HG03139 (cell line): ENCODE results near the gene STK32B.

Source experiments
- ATAC-seq: cut with Tn5 transposase; IDR thresholded peaks from one replicate; pipeline ENCODE4 v1.9.1; 2021; ENCODE audit not compliant: unreplicated experiment

The STK32B gene

DNA sequence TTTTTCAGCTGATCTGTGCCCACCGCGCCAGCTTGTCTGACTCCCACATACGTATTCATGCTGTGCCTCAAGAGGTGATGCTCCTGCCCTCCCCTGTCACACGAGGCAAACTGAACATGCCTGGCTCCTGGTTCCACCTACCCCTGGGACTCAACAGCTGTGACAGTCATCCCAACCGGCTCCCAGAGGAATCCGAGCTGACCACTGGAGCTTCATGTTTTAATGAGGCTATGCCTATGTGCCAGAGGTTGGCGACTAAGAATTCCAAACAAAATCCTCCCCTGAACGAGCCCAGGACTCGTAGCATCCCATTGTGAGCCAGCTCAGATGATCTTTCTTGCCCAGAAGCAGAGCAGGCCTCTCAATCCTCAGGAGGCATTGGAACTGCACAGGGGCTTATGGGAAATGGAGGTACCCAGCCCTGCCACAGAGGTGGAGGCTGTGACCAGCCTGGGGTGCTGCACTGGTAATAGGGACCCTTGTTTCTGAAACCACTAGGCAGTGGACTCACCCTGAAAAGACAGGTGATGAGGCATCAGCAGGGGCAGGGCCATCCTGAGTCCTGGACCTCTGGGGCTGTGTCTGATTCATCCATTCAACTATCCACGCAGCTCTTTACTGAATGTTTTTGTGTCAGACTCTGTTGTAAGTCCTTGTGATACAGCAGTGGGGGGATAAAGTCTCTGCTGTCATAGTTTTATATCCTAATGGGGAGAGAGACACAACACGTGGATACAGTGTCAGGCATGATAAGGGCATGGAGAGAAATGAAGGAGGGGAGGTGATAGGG lies 332.1 kb downstream of the STK32B start:
- no peak for ATAC-seq

DNA sequence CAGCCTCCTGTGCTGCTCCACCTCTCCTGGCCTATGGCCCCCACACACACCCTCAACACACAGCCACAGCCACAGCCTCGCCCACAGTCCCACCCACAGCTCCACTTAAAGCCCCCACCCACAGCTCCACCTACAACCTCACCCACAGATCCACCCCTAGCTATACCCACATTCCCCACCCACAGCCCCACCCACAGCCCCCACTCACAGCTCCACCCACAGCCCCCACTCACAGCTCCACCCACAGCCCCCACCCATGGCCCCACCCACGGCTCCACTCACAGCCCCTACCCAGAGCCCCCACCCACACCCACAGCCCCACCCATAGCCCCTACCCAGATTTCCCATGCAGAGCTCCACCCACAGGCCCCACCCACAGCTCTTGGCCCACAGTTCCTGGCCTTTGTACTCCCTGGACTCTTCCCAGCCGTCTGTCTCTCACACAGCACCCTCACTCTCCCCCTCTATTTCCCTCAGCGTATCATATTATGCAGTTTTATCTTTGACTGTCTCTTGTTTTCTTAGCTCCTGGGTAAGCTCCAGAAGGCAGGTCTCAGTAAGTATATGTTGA lies 334.5 kb downstream of the STK32B start:
- no peak for ATAC-seq

DNA sequence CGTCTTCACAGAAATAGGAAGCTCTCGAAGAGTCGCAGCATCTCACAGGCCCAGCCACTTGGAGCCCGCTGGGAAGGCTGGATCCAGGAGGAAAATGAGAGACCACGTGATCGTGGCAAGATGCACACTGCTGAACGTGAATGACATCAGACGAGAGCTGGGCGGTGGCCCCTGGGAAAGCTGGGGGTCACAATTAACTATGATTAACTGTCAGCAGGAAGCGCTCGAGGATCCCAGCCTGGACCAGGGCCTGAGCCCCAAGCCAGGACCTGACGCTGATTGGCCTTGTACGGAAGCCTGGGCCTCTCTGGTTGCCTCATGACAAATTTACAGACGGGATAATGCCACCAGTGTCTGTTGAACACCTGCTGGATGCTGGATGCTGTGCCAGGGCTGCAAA lies 335.6 kb downstream of the STK32B start:
- no peak for ATAC-seq

DNA sequence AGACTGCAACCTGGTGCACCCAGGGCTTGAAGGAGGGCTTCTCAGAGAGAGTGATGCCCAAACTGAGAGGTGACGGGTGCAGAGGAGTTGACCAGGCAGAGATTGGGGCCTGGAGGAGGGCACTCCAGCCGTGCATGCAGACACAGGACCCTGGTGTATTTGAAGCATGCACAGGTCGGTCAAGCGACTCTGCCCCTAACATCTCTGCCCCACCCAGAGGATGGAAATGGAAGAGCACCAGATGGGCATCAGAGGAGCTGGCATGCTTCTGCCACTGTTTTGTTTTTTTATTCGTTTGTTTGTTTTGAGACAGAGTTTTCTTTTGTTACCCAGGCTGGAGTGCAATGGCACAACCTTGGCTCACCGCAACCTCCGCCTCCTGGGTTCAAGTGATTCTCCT lies 336.2 kb downstream of the STK32B start:
- no peak for ATAC-seq

DNA sequence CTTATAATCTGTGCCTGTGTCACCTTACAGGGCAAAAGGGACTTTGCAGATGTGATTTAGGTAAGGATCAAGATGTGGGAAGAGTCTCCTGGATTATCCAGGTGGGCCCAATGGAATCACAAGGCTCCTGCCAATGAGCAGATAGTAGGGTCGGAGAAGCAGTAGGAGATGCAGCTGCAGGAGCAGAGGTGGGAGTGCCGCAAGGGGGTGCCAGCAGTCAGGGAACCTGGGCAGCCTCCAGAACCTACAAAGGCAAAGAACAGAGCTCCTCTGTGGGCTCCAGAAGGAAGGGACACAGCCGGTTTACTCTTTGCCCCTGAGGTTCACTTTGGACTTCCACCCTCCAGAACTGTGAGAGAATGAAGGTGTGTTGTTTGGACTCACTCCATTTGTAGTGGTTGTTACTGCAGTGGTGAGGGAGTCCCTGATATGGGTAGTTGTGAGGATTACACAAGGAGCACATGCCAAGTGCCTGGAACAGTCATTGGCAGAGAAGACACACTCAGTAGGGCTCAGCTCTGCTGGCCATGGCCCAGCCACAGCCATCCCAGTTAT lies 338.6 kb downstream of the STK32B start:
- ATAC-seq, result no peak

DNA sequence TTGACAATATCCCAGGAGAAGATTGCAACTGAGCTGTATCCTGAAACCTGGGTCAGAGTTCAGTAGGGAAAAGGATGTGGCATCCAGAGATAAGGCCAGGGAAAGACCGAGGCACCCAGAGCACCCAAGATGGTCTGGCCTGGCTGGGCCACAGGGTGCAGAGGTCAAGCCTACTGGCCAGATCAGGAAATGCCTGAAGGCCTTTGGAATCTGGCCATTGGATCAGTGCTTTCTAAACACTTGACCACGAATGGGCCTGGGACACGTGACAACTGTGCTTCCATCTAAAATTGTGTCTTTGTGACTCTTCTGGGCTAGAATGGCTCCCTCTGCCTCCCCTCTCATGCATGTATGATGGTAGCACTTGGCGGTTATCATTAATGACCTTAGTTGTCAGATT lies 340.2 kb downstream of the STK32B start:
- no peak for ATAC-seq

DNA sequence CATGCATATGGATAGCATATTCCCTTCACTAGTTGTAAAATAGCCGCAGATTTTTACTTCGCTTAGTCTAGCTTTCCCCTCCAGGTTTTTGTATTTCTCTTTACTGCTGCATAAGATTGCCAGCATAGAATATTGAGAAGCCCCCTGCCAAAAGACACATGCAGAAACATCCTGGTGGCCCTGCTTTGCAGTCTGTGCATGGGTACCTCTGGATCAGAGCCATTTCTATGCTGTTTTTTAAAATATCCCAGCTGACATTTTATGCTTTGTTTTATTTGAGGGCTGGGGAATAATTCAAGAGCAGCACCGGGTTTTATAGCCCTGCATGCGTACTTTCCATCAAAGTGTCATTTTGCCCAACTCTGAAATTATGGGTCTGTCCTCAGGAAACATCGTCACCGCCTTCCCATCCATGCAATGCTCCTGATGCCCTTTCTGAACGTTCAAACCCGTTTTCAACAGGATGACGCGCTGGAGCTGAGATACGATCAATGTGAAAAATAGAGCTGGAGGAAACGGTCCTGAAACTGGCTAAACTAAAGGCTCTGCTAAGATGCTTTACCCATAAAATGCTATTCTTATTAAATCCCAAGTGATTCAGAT lies 342.7 kb downstream of the STK32B start:
- ATAC-seq, result no peak

DNA sequence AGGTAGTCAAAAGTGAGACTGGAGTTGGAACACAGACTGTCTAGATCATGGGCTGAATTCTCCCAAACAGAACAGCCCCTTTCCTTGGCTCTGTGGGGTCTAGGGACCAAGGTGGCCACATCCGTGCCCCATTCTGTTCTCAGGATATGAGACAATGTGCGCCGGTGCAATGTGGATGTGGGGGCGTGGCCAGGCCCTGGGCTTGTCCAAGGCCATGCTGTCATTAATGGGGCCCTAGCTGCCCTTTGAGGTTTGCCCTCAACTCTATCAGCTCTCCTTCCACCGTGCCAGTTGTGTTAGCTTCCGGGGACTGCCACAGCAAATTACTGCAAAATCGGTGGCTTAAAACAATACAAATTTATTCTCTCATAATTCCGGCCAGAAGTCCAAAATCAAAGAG lies 344.5 kb downstream of the STK32B start:
- ATAC-seq, result no peak

DNA sequence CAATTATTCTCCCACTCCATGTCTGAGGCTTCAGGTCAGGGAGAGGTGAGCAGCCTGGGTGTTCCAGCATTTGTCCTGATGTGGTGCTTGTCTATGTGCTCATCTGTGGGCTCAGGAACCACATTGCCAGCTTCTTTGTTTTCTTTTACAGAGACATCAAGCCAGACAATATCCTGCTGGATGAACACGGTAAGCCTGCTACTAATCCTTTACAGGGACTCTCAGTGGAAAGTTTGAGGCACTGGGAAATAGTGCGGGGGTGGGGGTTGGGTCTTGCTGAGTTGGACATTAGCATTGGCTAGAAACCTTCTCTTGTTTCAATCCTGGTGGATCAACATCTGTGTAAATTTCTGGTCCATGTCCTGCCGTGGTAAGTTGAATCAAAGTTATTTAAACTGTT lies 346.8 kb downstream of the STK32B start:
- ATAC-seq, result no peak

DNA sequence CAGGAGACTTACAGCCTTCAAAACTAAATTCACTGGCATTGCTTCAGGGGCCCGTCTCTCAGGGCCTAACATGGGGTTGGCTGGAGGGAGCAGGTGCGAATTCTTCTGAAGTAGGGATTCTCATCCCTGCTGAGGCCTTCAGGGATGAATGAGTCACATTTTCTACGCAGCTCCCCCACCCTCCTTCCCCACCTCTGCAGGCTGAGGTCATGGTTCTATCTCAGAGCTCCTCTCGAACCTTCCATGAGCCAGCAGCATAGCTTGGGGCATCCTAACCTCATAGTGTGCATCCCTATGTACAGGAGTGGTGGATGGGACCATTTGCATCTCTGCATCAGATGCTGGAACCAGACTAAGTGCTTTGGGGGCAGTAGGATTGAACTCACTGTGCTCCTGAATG lies 347.8 kb downstream of the STK32B start:
- ATAC-seq, result no peak

DNA sequence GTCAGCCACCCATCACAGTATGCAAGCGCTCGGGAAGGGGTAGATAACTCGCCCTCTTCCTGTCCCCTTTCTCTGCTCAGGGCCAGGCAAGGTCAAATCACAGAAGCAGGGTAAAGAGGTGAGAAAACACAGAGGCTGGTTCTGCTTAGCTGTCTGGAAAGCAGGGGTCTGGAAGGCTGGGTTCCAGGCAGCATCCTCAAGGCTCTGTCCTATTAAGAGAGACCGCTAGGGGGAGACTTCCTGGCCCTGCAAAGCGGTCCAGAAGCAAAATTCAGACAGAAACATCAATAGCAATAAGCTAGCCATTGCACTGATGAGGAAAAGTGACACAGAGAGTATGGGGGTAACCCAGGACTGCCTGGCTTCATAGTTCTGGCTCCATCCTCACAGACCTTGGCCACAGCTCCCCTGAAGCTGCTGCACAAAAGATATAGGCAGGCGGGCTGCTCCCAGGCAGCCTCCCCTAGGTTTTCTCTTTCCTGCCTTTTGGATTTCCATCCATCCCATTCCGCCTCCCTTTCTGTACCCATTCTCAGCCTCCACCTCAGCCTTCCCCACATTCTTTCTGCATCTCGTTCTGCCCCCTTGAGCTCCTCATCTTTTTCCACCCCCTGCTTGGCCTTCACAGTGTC lies 348.6 kb downstream of the STK32B start:
- ATAC-seq, result no peak

DNA sequence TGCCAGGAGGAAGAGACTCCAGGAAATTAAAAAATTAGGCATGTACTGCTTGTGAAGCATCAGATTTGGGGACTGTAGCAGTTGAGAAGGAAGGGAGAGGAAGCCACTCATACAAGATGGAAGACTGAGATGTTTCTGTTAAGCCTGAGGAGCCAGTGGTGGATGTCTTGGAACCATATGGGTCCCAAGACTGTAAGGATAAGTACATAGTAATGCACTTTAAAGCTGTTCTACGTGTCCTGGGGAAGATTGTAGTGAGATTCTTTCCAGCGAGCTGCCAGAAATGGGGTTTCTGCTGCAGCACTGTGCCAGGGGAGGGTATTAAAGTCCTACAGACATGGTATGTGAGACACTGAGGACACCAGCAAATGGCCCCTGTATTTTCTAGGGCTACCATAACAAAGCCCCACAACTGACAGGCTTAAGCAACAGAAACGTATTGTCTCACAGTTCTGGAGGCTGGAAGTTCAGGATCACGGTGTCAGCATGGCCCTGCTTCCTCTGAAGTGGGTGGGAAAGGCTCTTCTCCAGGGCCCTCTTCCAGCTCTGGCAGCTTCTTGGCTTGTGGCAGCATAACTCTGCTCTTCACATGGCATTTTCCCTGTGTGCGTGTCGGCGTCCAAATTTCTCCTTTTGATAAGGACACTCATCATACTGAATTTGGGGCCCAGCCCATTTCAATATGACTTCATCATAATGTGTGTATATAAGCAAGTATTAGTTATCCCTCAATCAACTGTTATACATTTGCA lies 352.6 kb downstream of the STK32B start:
- no peak for ATAC-seq

DNA sequence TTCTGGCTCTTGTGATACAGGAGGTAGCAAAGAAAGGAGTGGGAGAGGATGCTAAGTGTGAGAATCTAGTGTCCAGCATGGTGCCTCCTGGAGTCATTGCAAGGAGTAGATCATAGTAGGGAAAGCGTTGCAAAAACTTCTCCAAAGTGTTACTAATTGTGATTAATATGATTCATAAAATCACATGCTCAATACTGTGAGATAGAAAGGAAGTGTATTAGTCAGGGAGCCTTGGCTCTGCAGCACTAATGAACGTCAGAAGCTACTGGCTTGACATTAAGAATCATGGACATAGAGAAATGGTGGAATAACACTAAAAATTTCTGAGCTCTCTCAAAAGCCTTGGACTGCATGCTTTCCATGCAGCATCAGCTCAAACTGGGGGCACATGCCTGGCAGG lies 358.0 kb downstream of the STK32B start:
- no peak for ATAC-seq

DNA sequence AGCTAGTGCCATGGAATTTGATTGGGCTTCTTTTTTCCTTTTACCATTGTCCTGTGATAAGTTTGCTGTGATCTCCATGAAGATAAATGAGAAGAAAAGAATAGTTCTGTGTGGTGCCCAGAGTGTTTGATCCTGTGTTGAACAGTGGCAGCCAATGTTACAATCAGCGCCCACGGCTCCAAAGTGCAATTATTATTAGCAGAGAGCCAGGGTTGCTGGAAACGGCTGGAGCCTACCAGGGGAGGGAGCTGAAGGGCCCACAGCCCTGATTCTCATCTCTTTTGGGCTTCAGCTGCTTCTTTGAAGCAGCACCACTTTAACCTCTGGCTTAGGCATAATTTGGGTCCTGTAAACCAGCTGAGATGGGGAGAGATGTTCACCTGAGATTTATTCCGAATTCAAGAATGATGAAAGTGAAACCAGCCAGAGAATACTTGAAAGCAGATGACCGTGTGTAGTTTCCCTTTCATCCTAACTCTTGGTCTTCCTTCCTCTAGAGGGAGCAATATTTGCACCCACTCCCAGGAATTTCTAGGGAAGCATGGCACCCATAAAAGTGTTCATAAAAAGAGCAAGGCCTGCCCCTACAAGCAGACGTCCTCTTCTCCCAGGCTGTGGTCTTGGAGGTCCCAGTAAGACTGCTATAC lies 358.8 kb downstream of the STK32B start:
- no peak for ATAC-seq

DNA sequence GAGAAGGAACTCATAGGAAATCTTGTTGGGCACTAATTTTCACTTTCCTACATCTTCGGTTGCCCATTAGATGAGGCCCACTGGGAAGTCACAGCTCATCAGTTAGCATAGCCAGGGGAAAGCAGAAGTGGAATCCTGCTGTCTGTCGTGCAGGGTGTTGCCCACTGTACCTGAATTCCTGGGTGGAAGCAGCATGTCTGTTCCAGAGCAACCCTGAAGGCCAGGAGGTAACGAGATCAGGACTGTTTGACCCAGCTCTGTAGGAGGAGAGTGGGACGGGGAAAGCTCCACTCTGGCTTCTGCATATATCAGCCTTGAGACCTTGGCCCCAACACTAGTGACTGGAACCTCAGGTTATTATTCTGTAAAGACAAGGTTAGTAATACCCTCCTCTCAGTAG lies 361.0 kb downstream of the STK32B start:
- ATAC-seq, result no peak

DNA sequence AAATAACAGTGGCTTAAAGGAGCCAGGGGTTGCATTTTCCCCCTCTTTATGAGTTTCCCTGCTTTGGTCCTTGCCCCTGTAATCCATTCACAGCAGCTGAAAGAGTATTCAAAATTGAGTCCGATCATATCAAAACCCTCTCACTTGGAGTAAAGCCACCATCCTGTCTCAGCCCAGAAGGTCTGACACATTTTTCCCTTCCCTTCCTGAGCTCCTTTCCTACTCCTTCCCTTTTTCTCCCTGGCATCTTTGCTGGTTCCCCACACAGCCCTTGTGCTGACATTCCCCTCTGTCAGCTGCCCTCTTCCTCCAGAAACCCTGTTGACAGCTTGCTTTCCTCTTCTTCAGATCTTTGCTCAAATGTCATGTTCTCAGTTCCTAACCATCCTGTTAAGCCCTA lies 361.5 kb downstream of the STK32B start:
- ATAC-seq, result no peak

DNA sequence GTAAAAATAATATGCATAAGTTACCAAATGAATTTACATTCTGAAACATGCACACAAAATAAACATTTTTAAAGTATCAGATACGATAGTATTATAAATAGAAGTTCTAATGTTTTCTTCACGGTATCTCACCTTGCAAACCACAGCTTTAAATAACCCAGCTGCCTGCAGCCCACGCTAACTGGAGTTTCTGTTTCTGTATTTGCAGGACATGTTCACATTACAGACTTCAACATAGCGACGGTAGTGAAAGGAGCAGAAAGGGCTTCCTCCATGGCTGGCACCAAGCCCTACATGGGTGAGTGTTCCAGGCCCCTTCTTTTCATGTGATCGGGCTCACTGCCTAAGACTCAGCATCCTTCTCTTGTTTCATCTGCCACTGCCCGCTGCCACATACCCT lies 365.4 kb downstream of the STK32B start:
- no peak for ATAC-seq

DNA sequence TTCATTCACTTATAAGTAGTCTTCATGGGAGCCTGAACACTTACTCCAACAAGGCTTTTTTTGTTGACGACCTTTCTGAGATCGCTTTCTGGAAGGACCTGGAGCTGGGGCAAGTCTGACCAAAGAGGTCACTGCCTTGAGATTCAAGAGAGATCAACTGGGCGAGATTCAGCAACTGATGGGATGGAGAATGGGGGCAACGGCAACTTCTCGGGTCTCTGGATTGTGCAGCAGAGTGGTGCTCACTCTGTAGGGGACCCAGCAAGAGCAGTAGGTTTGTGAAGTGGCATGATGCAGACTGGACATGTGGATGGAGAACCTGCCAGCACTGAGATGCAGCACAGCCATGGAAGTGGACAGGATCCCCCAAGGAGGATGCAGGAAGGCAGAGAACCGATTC lies 369.0 kb downstream of the STK32B start:
- no peak for ATAC-seq

DNA sequence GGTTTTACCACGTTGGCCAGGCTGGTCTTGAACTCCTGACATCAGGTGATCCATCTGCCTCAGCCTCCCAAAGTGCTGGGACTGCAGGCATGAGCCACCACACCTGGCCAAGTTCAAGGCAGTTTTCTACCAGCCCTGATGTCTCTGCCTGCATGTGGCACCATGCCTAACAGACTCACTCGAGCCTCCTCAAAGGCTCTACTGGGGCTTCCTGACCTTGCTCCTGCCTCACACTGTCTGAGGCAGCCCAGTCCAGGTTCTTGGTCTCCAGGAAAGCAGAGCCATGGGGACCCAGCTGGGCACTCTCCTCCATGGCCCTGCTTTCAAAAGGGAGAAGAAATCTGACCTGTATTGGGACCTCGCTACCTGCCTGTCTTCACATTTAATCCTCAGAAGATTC lies 370.1 kb downstream of the STK32B start:
- no peak for ATAC-seq

DNA sequence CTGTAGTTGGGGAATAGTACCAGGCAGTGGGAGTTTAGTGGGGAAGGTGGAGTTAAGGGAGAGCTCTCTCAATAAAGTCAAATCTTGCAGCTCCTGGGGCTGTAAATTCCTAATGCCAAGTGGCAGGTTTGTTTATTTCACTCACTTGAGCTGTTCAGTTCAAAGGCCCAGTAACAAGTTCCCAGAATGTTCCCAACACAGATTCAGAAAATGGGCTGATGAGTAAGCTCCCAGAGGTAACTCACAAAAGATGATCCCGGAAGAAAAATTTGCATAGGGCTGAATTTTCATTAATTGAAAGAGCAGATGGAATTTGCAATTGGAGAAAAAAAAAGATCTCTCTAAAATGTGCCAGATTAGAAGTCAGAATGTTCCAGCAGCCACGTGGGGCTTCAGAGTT lies 370.9 kb downstream of the STK32B start:
- no peak for ATAC-seq

DNA sequence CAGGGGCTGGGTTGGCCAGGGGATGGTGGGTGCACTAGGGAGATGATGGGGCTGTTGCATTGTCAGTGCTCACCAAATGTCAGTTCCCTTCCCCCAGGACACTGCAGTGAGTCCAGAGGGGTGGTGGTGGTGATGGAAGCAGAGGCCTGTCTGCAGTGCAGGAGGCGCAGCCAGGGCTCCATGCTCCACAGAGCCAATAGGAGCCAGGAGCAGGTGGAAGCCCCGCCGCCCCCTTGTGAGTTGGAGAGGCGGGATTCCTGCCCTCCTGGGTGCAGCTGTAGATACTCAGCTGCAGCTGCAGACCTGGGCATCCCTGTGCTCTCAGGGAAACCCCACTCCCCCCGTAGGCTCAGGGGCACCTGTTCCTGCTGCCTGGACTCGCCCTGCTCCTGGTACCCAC lies 372.4 kb downstream of the STK32B start:
- ATAC-seq, result no peak
